ENCODE measurements around the gene B4GALT1. TPM values are rescaled to one million over a fixed set of nuclear protein-coding genes. Genes with fewer than 3 reads are reported as not detected.

B4GALT1 gene
- total RNA-seq, 2 experiments from 2014 or later, result 41.2 to 41.4 TPM

DNA sequence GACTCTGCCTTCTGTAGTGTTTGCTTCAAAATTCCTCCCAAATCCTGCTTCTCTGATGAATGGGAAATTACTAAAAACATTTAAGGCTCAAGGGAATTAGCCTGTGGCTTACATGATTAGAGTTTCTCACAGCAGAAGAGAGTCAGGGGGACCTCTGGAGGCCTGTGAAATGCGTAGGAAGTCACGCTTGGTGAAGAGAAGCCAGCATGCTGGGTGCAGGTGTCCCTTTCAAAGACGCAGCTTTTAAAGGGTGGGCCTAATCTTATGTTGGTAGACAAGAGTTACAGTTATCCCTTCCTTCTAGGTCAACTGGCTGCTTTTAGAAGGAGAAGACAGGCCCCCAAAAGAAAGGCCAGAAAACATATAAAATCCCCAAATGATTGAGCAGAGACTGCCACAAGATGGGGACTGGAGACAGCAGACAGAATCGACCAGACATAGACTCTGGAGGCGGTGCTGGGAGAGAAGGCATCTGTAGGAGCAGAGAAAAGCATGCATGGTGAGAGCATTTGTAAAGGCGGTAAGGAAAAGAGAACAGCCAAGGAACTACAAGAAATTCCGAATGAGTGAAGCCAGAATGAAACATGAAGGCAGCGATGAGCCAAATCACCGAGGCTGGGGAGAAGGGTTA, 42.3 kb downstream of the B4GALT1 start:
- Mint-ChIP-seq H3K27ac (no peak overlapping the region), H3K4me3 (no peak overlapping the region), H3K27me3 (no peaks in the 10 kb centered on the region), H3K4me1 (ENCODE audit: low read depth) (peaks cover 25% of the 10 kb centered on the region), H3K36me3 (ENCODE audit: low read depth) (peaks cover 29% of the 10 kb centered on the region), H3K9me3 (no peaks in the 10 kb centered on the region)
- TF ChIP-seq, protein P1, sequence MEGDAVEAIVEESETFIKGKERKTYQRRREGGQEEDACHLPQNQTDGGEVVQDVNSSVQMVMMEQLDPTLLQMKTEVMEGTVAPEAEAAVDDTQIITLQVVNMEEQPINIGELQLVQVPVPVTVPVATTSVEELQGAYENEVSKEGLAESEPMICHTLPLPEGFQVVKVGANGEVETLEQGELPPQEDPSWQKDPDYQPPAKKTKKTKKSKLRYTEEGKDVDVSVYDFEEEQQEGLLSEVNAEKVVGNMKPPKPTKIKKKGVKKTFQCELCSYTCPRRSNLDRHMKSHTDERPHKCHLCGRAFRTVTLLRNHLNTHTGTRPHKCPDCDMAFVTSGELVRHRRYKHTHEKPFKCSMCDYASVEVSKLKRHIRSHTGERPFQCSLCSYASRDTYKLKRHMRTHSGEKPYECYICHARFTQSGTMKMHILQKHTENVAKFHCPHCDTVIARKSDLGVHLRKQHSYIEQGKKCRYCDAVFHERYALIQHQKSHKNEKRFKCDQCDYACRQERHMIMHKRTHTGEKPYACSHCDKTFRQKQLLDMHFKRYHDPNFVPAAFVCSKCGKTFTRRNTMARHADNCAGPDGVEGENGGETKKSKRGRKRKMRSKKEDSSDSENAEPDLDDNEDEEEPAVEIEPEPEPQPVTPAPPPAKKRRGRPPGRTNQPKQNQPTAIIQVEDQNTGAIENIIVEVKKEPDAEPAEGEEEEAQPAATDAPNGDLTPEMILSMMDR (IDR thresholded peaks at IDR 0.05), result no peak
- DNase-seq, result no peak
- ChIA-PET POLR2A (no interaction called here), CTCF (no interaction called here)
- no peak for ATAC-seq
- intact Hi-C loops (cut with micrococcal nuclease), result no loop called here

GRCh38 chr9:33124046-33124445, 43.1 kb downstream of the B4GALT1 start:
- intact Hi-C loops (cut with micrococcal nuclease), result no loop called here
- ChIA-PET POLR2A (no interaction called here), CTCF (interaction anchor here (0.9 kb wide), 1 partner anchor 47 kb away, joined by 5 read pairs; no protein-coding TSS in a partner anchor)
- TF ChIP-seq, protein P1 (IDR thresholded peaks at IDR 0.05), result no peak
- H3K27me3 Mint-ChIP-seq, result no peaks in the 10 kb centered on the region
- no peak overlapping the region for H3K27ac Mint-ChIP-seq
- DNase-seq, result no peak
- H3K4me1 Mint-ChIP-seq (ENCODE audit: low read depth), result peaks cover 19% of the 10 kb centered on the region
- H3K9me3 Mint-ChIP-seq, result no peaks in the 10 kb centered on the region
- ATAC-seq, result no peak
- no peak overlapping the region for H3K4me3 Mint-ChIP-seq
- peaks cover 25% of the 10 kb centered on the region for H3K36me3 Mint-ChIP-seq (ENCODE audit: low read depth)

DNA sequence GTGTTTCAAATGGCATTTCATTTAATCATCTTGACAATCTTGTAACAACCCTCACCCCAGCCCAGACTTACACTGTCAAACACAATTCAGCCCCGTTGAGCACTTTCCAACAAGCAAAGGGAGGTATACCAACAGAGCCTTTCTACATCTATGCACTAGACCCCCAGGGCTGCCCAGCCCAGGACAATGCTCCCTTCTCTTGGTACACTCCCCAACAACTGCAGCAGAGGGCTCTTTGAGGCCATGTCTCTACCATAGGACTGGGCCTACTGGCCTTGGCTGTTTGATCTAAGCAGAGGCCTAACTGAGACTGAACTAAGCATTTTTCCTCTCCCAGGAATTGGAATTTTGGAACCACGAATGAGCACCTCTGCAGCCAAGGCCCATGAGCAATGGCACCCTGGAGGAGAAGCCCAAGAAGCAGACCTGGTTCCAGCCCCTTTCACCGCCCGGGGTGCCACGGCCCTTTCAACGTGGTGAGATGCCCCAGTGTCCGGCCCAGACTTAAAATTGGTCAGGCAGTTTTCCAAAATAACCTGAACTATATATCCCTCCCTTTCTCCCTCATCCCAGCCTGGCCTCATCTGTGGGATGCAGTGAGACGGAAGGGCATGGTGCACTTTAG, 43.6 kb downstream of the B4GALT1 start:
- no peak overlapping the region for H3K27ac Mint-ChIP-seq
- TF ChIP-seq, protein P1 (IDR thresholded peaks at IDR 0.05), result no peak
- H3K36me3 Mint-ChIP-seq (ENCODE audit: low read depth), result peaks cover 24% of the 10 kb centered on the region
- H3K9me3 Mint-ChIP-seq, result no peaks in the 10 kb centered on the region
- DNase-seq, result no peak
- ChIA-PET POLR2A (no interaction called here), CTCF (interaction anchor here (0.9 kb wide), 1 partner anchor 48 kb away, joined by 5 read pairs; no protein-coding TSS in a partner anchor)
- H3K4me3 Mint-ChIP-seq, result no peak overlapping the region
- H3K4me1 Mint-ChIP-seq (ENCODE audit: low read depth), result peaks cover 17% of the 10 kb centered on the region
- no peak for ATAC-seq
- intact Hi-C loops (cut with micrococcal nuclease), result no loop called here
- no peaks in the 10 kb centered on the region for H3K27me3 Mint-ChIP-seq

- Mint-ChIP-seq H3K4me3 (no peak overlapping the region), H3K27me3 (no peaks in the 10 kb centered on the region), H3K27ac (no peak overlapping the region), H3K4me1 (ENCODE audit: low read depth) (peaks cover 27% of the 10 kb centered on the region), H3K36me3 (ENCODE audit: low read depth) (peaks cover 16% of the 10 kb centered on the region), H3K9me3 (no peaks in the 10 kb centered on the region)
- DNase-seq (no peak), ATAC-seq (no peak)
- intact Hi-C loops (cut with micrococcal nuclease), result no loop called here
- CTCF ChIA-PET, result no interaction called here
- TF ChIP-seq, protein P1 (IDR thresholded peaks at IDR 0.05), result no peak
- POLR2A ChIA-PET, result no interaction called here
Measured at GRCh38 chr9:33120620-33121019, 46.5 kb downstream of the B4GALT1 start.

- TF ChIP-seq, protein P1 (IDR thresholded peaks at IDR 0.05), result no peak
- ATAC-seq, result no peak
- ChIA-PET POLR2A (interaction anchor here (1.0 to 1.5 kb wide), 2 partner anchors 9 to 12 kb away, joined by 3 to 4 read pairs; no protein-coding TSS in a partner anchor), CTCF (interaction anchor here (1.4 kb wide), 1 partner anchor 19 kb away, joined by 4 read pairs; no protein-coding TSS in a partner anchor)
- H3K4me3 Mint-ChIP-seq, result no peak overlapping the region
- no peaks in the 10 kb centered on the region for H3K9me3 Mint-ChIP-seq
- peaks cover 17% of the 10 kb centered on the region for H3K36me3 Mint-ChIP-seq (ENCODE audit: low read depth)
- H3K27ac Mint-ChIP-seq, result peak overlapping the region; percentile 62
- DNase-seq, result no peak
- H3K27me3 Mint-ChIP-seq, result no peaks in the 10 kb centered on the region
- intact Hi-C loops (cut with micrococcal nuclease), result loop anchor here (10.0 kb wide), 1 partner anchor 47 kb away; the partner anchor contains the start of gene B4GALT1
- H3K4me1 Mint-ChIP-seq (ENCODE audit: low read depth), result peaks cover 22% of the 10 kb centered on the region
Measured at GRCh38 chr9:33117796-33118195, 49.3 kb downstream of the B4GALT1 start.

Data from activated CD8-positive, alpha-beta T cell treated with anti-CD3 and anti-CD28 coated beads for 36 hours (primary cell).